Renal cortical epithelial cell (primary cell): ENCODE measurements around the gene RGCC. TPM values are rescaled to one million over a fixed set of nuclear protein-coding genes. Genes with fewer than 3 reads are reported as not detected.

Experiments
- DNase-seq: peaks from one replicate; pipeline ENCODE4 v3.0.0-alpha.2; 2011; ENCODE audit warnings: low read depth
- total RNA-seq: library from RNA; depleted of rRNA; stranded (reverse); fragments of >200 nt; gene quantifications from 2 replicates; pipeline ENCODE4 v1.2.3, GENCODE V29; 2014

Gene RGCC
- total RNA-seq, 1 donor from 2014 or later, result 1.9 TPM

GRCh38 chr13:41516166-41516565 lies 58.8 kb downstream of the RGCC start:
- no peak for DNase-seq

GRCh38 chr13:41516760-41517159 lies 59.4 kb downstream of the RGCC start:
- no peak for DNase-seq

- no peak for DNase-seq
Observed at GRCh38 chr13:41520016-41520659, 62.8 kb downstream of the RGCC start.

Other genes starting within 250 kb of the RGCC start
- 7.3 and 15.9 TPM in 2 replicates for gene MTRF1, start 194.0 kb upstream of the RGCC start, total RNA-seq
- gene NAA16, start 146.3 kb upstream of the RGCC start, total RNA-seq, result 5.2 and 21.6 TPM in 2 replicates